Stomach smooth muscle (tissue), 2 donors: ENCODE measurements around the gene KDM5C.
"Not testable (repeated sequence)": the region's sequence is repeated elsewhere in the genome, so short reads cannot be mapped to it uniquely, and the experiment has no call there.

Experiments used
- H3K27ac ChIP-seq: one replicate; pipeline ENCODE4 v1.7.0; 2013; ENCODE audit warnings: mild to moderate bottlenecking, low read length, inconsistent platforms
- H3K27me3 ChIP-seq, 2 donors: one replicate each; pipeline ENCODE4 v1.7.0; 2013; ENCODE audit warnings: low read length in 2 of 2; ENCODE audit not compliant: insufficient read depth in 2 of 2, control insufficient read depth in 1 of 2
- H3K36me3 ChIP-seq, 2 donors: one replicate each; pipeline ENCODE4 v1.7.0; 2013; ENCODE audit warnings: low read length in 2 of 2; ENCODE audit not compliant: control insufficient read depth in 2 of 2, insufficient read depth in 2 of 2
- H3K4me1 ChIP-seq: one replicate; pipeline ENCODE4 v1.7.0; 2013; ENCODE audit warnings: low read length; ENCODE audit not compliant: control insufficient read depth, insufficient read depth
- H3K4me3 ChIP-seq, 2 donors: one replicate each; pipeline ENCODE4 v1.7.0; 2013; ENCODE audit warnings: low read length in 2 of 2
- H3K9ac ChIP-seq, 2 donors: one replicate each; pipeline ENCODE4 v1.7.0; 2013; ENCODE audit warnings: low read length in 2 of 2, mild to moderate bottlenecking in 1 of 2
- H3K9me3 ChIP-seq, 2 donors: one replicate each; pipeline ENCODE4 v1.7.0; 2013; ENCODE audit warnings: low read length in 2 of 2; ENCODE audit not compliant: control insufficient read depth in 2 of 2
- donor health status: healthy.
- donor health status: Pancreatic carcinoma.

The KDM5C gene

DNA sequence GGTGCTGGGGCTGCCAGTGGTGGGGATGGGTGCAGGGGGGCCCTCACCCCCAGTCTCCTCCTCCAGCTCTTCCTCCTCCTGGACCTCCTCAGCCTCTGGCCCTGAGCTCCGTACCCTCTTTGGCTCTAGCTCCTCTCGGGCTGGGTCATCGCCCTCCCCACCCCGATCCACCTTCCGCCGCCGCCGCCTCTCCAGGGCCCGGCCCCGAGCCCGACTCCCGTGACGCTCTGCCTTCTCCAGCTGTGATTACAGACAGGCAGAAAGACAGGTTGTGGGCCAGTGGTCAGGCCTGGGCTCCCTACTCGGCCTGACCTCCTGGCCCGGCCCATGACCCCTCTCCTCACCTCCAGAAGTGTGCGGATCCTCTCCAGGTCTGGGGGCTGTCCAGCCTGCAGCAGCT, 31.9 kb downstream of the KDM5C start:
- Histone ChIP-seq H3K9ac (no peak overlapping the region), H3K27me3 (no peaks in the 10 kb centered on the region), H3K36me3 (peaks cover 32 to 57% of the 10 kb centered on the region in 2 donors), H3K4me1 (no peaks in the 10 kb centered on the region), H3K4me3 (no peak overlapping the region), H3K9me3 (no peaks in the 10 kb centered on the region), H3K27ac (no peak overlapping the region)

DNA sequence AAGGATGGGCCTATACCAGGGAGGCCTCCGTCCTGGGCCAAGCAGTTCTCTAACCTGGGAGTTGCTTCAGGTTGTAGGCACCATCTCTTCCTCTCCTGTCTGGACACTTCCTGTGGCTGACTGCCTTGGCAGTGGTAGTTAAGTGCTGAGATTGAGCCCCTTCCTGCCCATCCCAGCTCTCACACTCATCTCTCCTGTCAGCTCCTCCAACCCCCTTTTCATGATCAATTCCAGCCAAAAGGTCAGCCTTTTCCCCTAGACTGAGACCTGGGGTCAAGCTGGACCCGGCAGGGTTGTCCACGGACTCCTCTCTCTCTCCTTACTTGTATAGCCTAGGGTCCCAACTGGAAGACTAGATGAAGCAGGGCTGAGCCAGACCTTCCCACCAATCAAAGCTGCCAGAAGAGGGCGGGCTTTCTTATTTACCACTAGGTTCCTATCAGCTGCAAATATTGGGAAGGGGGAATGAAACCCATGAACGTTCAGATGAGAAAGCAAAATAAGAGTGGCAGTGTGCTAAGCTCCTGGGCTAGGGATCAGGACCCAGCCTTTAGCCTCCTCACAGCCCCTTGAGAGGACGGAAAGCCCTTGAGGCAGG, 34.5 kb downstream of the KDM5C start:
- Histone ChIP-seq H3K9ac (no peak overlapping the region), H3K4me1 (no peaks in the 10 kb centered on the region), H3K36me3 (peaks cover 16 to 31% of the 10 kb centered on the region in 2 donors), H3K27me3 (no peaks in the 10 kb centered on the region), H3K4me3 (no peak overlapping the region), H3K27ac (no peak overlapping the region), H3K9me3 (no peaks in the 10 kb centered on the region)

DNA sequence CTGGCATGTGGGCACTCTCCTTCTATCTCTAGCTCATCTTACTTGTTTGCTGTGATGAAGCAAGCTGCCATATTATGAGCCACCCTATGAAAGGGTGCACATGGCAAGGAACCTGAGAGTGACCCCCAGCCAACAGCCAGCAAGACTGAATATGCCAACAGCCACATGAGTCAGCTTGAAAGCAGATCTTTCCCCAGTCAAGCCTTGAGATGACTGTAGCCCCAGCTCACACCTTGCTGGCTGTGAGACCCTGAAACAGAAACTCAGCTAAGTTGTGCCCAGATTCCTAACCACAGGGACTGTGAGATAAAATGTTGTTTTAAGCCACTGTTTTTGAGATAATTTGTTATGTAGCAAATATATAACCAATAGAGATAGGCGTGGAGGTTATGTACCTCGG, 36.2 kb downstream of the KDM5C start:
- peaks cover 1 to 15% of the 10 kb centered on the region in 2 donors for H3K36me3 ChIP-seq
- no peak overlapping the region for H3K27ac ChIP-seq
- H3K4me1 ChIP-seq = no peaks in the 10 kb centered on the region
- no peak overlapping the region for H3K9ac ChIP-seq
- H3K4me3 ChIP-seq = no peak overlapping the region
- H3K27me3 ChIP-seq = no peaks in the 10 kb centered on the region
- H3K9me3 ChIP-seq = no peaks in the 10 kb centered on the region

DNA sequence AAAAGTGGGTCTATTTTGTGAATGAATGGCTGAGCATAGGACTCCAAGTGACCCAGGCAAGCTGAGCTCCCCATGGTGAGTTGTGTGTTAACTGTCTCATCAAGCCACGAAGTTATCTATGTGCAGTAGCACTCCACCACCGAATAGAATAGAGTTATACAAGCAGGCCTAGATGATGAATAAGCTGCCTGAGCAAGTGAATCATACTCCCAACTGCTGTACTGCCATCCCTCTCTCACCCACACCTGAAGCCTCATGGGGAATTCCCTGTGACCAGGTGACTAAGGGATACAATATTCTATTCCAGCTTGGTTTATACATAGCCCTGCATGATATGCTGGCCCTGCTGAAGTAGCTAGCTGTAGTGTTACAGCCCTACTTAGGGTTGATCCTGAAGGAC, 38.7 kb downstream of the KDM5C start:
- Histone ChIP-seq H3K9ac (no peak overlapping the region), H3K4me3 (no peak overlapping the region), H3K27ac (no peak overlapping the region), H3K9me3 (no peaks in the 10 kb centered on the region), H3K27me3 (no peaks in the 10 kb centered on the region), H3K36me3 (peaks cover 0 to 8% of the 10 kb centered on the region in 2 donors), H3K4me1 (no peaks in the 10 kb centered on the region)

DNA sequence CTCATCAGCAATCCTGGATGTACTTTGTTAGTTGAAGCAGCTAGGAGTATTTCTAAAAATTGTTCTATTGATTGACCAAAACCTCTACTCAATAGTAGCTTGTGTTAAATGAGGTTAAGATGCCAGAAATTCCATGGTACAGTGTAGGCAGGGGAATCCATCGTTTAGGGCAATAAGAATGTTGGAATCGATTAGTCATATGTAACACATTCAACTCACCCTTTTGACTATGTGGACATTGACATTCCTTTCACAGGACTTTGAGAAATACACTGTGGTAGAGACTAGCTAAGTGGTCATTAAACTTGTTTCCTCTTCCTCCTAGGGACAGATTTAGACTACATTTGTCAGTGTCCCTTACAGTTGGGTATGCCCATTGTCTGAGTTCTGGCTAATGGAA, 40.2 kb downstream of the KDM5C start:
- Histone ChIP-seq H3K9ac (no peak overlapping the region), H3K9me3 (no peaks in the 10 kb centered on the region), H3K27me3 (no peaks in the 10 kb centered on the region), H3K27ac (no peak overlapping the region), H3K4me3 (no peak overlapping the region), H3K36me3 (peaks cover 0 to 5% of the 10 kb centered on the region in 2 donors), H3K4me1 (no peaks in the 10 kb centered on the region)

DNA sequence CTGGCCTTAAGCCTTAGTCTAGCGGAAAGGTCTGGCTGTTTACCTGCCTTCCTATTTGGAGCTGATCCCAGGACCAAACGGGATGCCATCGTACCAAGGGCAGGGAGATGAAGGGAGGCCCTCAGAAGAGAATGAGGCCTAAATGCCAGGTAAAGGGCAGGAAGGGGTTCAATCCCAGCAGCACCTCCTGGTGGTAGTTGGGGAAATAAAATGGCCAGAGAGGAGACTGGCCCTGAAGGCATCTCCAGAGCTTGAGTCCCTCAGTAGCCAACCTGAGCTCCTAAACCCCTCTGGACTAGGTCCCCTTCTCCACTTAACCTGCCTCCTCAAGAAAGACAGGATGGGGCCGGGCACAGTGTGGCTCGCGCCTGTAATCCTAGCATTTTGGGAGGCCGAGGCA, 53.7 kb downstream of the KDM5C start:
- H3K36me3 ChIP-seq = peaks cover 0 to 7% of the 10 kb centered on the region in 2 donors
- H3K27me3 ChIP-seq = no peaks in the 10 kb centered on the region
- no peaks in the 10 kb centered on the region for H3K9me3 ChIP-seq
- H3K4me3 ChIP-seq = no peak overlapping the region
- no peak overlapping the region for H3K27ac ChIP-seq
- no peak overlapping the region for H3K9ac ChIP-seq
- H3K4me1 ChIP-seq = no peaks in the 10 kb centered on the region

DNA sequence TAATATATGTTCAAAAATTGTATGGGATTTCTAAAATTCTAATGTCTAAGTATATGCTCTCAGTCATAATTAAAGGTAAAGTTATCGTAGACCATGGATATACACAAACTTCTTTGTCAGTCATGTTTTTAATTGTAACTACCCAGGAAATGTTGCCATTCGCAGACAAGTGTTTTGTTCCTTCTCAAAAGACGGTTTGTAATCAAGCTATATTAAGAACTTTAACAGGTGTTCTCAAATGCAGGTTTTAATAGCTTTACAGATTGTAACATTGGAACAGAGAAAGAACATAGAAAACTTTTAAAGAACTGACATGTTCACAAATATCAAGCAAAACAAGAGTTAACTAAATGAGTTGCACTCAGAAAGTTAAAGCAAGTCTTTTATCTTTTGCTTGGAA, 58.9 kb downstream of the KDM5C start:
- no peaks in the 10 kb centered on the region for H3K9me3 ChIP-seq

DNA sequence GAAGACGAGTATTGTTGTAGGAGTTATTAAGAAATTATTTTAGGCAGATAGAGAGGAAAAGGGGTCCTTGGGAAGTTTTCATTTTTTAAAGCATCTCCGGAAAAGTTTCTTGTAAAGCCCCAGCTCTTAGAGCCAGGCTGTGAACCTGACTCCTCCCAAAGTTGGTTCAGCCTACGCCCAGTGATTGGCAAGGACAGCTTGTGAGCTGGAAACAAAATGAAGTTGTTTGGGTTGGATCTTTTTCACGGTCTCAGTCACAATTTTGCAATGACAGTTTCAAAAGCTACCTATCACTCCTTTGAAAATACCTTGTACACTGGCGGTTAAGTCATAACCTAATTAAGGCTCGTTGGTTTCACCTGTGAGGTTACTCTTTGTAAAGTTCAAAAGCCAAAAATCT, 60.4 kb downstream of the KDM5C start:
- not testable (repeated sequence) for H3K27ac ChIP-seq, H3K9ac ChIP-seq, H3K9me3 ChIP-seq, H3K4me3 ChIP-seq, H3K4me1 ChIP-seq, H3K27me3 ChIP-seq, H3K36me3 ChIP-seq

More for the DNA sequence above, 58.9 kb downstream of the KDM5C start:
- H3K27ac ChIP-seq = no peak overlapping the region
- H3K4me1 ChIP-seq = no peaks in the 10 kb centered on the region
- no peak overlapping the region for H3K4me3 ChIP-seq
- no peaks in the 10 kb centered on the region for H3K27me3 ChIP-seq
- H3K9ac ChIP-seq = no peak overlapping the region
- peaks cover 0 to 2% of the 10 kb centered on the region in 2 donors for H3K36me3 ChIP-seq

DNA sequence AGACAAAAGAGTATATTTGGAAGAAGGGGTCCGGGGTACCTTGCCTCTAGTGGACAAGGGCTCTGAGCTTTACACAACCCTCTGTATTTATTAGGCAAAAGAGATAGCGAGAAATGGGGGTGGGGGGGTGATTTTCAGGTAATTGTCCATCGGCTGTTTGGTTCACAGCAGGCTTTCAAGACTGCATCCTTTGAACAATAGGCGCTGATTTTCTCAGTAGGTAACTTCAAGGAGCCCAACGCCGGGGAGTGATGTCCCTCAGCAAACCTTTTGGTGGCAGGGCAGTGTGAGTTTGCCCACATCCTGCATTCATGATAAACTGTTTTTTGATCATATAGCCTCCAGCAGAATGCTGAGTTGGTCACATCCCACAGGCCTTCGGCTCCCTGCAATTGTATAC, 61.6 kb downstream of the KDM5C start:
- no peaks in the 10 kb centered on the region for H3K9me3 ChIP-seq
- H3K9ac ChIP-seq = no peak overlapping the region
- no peaks in the 10 kb centered on the region for H3K36me3 ChIP-seq
- H3K4me1 ChIP-seq = no peaks in the 10 kb centered on the region
- no peak overlapping the region for H3K27ac ChIP-seq
- no peak overlapping the region for H3K4me3 ChIP-seq
- no peaks in the 10 kb centered on the region for H3K27me3 ChIP-seq

DNA sequence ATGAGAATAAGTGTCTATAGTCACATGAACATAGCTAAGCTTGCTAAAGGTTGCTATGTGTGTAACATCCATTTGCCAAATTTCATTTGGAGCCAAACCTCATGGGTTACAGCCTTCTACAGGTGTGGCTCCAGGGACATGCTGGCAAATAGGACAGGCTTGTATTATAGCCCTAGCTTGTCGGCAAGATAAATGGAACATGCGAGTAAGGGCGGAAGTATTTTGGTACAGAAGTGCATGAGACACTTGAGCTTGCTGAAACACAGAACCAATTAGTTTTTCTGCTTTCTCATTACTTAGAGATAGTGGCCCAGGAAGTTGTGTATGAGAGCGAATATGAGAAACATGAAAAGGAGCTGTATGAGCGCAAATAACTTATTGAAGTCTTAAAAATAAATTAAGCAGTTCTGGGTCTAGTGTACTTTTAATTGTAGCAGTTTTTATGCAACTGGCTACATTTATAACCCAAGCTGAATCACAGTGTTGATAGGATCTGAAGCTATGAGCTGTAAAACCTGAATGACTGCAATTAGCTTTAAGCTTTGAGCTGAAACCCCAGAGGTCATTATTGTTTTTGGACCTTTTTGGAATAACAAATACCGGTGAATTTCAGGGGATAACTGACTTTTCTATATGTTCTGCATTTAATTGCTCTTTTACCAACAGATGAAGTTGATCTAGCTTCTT, 64.6 kb downstream of the KDM5C start:
- no peaks in the 10 kb centered on the region for H3K27me3 ChIP-seq
- H3K36me3 ChIP-seq = no peaks in the 10 kb centered on the region

DNA sequence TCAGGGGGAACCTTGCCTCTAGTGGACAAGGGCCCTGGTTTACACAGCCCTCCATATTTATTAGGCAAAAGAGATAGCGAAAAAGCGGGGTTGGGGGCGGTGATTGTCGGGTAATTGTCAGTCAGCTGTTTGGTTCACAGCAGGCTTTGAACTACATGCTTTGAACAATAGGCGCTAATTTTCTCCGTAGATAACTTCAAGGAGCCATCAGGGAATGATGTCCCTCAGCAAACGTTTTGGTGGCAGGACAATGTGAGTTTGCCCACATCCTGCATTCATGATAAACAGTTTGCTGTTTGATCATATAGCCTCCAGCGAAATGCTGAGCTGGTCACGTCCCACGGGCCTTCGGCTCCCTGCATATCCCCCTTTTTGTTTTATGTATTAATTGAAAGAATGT, 65.8 kb downstream of the KDM5C start:
- H3K27ac ChIP-seq = no peak overlapping the region
- H3K9ac ChIP-seq = no peak overlapping the region
- H3K36me3 ChIP-seq = no peaks in the 10 kb centered on the region
- no peaks in the 10 kb centered on the region for H3K4me1 ChIP-seq
- no peaks in the 10 kb centered on the region for H3K9me3 ChIP-seq
- no peaks in the 10 kb centered on the region for H3K27me3 ChIP-seq
- H3K4me3 ChIP-seq = no peak overlapping the region

More for the DNA sequence above, 64.6 kb downstream of the KDM5C start:
- no peak overlapping the region for H3K4me3 ChIP-seq
- H3K27ac ChIP-seq = no peak overlapping the region
- no peak overlapping the region for H3K9ac ChIP-seq
- H3K9me3 ChIP-seq = no peaks in the 10 kb centered on the region
- no peaks in the 10 kb centered on the region for H3K4me1 ChIP-seq
